Tibial nerve (tissue), 4 donors: Measurements from ENCODE around the gene ADAT2. TPM values are rescaled to one million over a fixed set of nuclear protein-coding genes. Genes with fewer than 3 reads are reported as not detected.

Source experiments
- DNase-seq, 2 donors: peaks; one replicate each; pipeline ENCODE4 v3.0.0-alpha.2; 2019; ENCODE audit warnings: low spot score in 2 of 2
- H3K27ac ChIP-seq, 4 donors: fragments of 200-600 bp; sonication (generic) in 3 of 4; one replicate each; pipeline ENCODE4 v1.5.1; 2017 to 2019; ENCODE audit warnings: mild to moderate bottlenecking in 1 of 4
- H3K27me3 ChIP-seq, 2 donors: fragments of 200-600 bp; sonication (generic) in 1 of 2; one replicate each; pipeline versions ENCODE4 v1.5.1 to v1.6.0; 2017 to 2019
- H3K36me3 ChIP-seq, 3 donors: fragments of 200-600 bp; sonication (generic); one replicate each; pipeline ENCODE4 v1.5.1; 2018 to 2019
- H3K4me1 ChIP-seq, 4 donors: fragments of 200-600 bp; sonication (generic) in 3 of 4; one replicate each; pipeline ENCODE4 v1.5.1; 2017 to 2019
- H3K4me3 ChIP-seq, 4 donors: fragments of 200-600 bp; sonication (generic) in 3 of 4; one replicate each; pipeline ENCODE4 v1.5.1; 2017 to 2019; ENCODE audit warnings: mild to moderate bottlenecking in 1 of 4, moderate library complexity in 1 of 4
- H3K9me3 ChIP-seq, 4 donors: fragments of 200-600 bp; sonication (generic) in 3 of 4; one replicate each; pipeline ENCODE4 v1.5.1; 2017 to 2019
- CTCF ChIP-seq, 5 experiments: fragments of 200-600 bp in 3 of 5; fragments of 450-650 bp in 2 of 5; sonication (generic) in 3 of 5; IDR thresholded peaks; one replicate each; pipeline ENCODE4 v1.5.1; 2016 to 2019; ENCODE audit warnings: antibody characterized with exemption in 5 of 5, mild to moderate bottlenecking in 3 of 5, moderate library complexity in 2 of 5
- EP300 ChIP-seq, 2 donors: sonication (generic); formaldehyde crosslinking; IDR thresholded peaks; one replicate each; pipeline ENCODE4 v1.6.1; 2017; ENCODE audit warnings: antibody characterized with exemption in 2 of 2, mild to moderate bottlenecking in 1 of 2
- POLR2A ChIP-seq, 2 donors: fragments of 450-650 bp; IDR thresholded peaks; one replicate each; pipeline ENCODE4 v1.6.1; 2017; ENCODE audit warnings: antibody characterized with exemption in 2 of 2, mild to moderate bottlenecking in 2 of 2, moderate library complexity in 2 of 2
- WGBS, 2 donors: methylation state at CpG; one replicate each; pipeline ENCODE4 v1.1.5; 2018; 5-methylcytosine and 5-hydroxymethylcytosine counted together
- total RNA-seq, 4 donors: library from RNA; depleted of rRNA; stranded (reverse); fragments of >200 nt; gene quantifications; one replicate each; pipeline ENCODE4 v1.1.0, GENCODE V29; 2016

ADAT2 gene
- total RNA-seq, 4 donors from 2014 or later: 4.1 to 12.0 (median 6.9) TPM

GRCh38 chr6:143486752-143487151 is 36.3 kb upstream of the ADAT2 start:
- 85 to 91% methylated on average over 3 of the region's 3 CpGs for WGBS, 2 donors
- DNase-seq: no peak
- no peaks in the 10 kb centered on the region for H3K36me3 ChIP-seq

GRCh38 chr6:143485967-143486366 is 35.5 kb upstream of the ADAT2 start:
- no peak for DNase-seq
- H3K27ac ChIP-seq: no peak overlapping the region
- no peaks in the 10 kb centered on the region for H3K4me1 ChIP-seq
- H3K9me3 ChIP-seq: no peaks in the 10 kb centered on the region
- no peak overlapping the region for H3K4me3 ChIP-seq
- H3K36me3 ChIP-seq: no peaks in the 10 kb centered on the region
- TF ChIP-seq EP300 (IDR thresholded peaks at IDR 0.05): no peak
- TF ChIP-seq CTCF (IDR thresholded peaks at IDR 0.05): no peak
- TF ChIP-seq POLR2A (IDR thresholded peaks at IDR 0.05): no peak
- WGBS, 2 donors: 88 to 89% methylated on average over 2 of the region's 2 CpGs
- H3K27me3 ChIP-seq: no peaks in the 10 kb centered on the region

More at GRCh38 chr6:143486752-143487151, 36.3 kb upstream of the ADAT2 start:
- H3K27me3 ChIP-seq: no peaks in the 10 kb centered on the region
- H3K4me1 ChIP-seq: no peaks in the 10 kb centered on the region
- no peaks in the 10 kb centered on the region for H3K9me3 ChIP-seq
- no peak for TF ChIP-seq CTCF (IDR thresholded peaks at IDR 0.05)
- TF ChIP-seq EP300 (IDR thresholded peaks at IDR 0.05): no peak
- TF ChIP-seq POLR2A (IDR thresholded peaks at IDR 0.05): no peak
- no peak overlapping the region for H3K27ac ChIP-seq
- no peak overlapping the region for H3K4me3 ChIP-seq

GRCh38 chr6:143482593-143482992 is 32.1 kb upstream of the ADAT2 start:
- TF ChIP-seq EP300 (IDR thresholded peaks at IDR 0.05) (no peak), CTCF (IDR thresholded peaks at IDR 0.05) (no peak), POLR2A (IDR thresholded peaks at IDR 0.05) (no peak)
- H3K4me1 ChIP-seq: no peaks in the 10 kb centered on the region

GRCh38 chr6:143478479-143479062 is 28.1 kb upstream of the ADAT2 start:
- WGBS, 2 donors: 93 to 94% methylated on average over 3 of the region's 3 CpGs
- Histone ChIP-seq H3K27me3 (no peaks in the 10 kb centered on the region), H3K27ac (no peak overlapping the region), H3K4me1 (no peaks in the 10 kb centered on the region), H3K9me3 (no peaks in the 10 kb centered on the region), H3K36me3 (peaks cover 0 to 54% (median 0%) of the 10 kb centered on the region in 3 donors), H3K4me3 (no peak overlapping the region)
- DNase-seq: no peak
- TF ChIP-seq EP300 (IDR thresholded peaks at IDR 0.05) (no peak), POLR2A (IDR thresholded peaks at IDR 0.05) (no peak), CTCF (IDR thresholded peaks at IDR 0.05) (no peak)

More at GRCh38 chr6:143482593-143482992, 32.1 kb upstream of the ADAT2 start:
- H3K27ac ChIP-seq: no peak overlapping the region
- DNase-seq: no peak
- 93 to 96% methylated on average over 2 of the region's 2 CpGs for WGBS, 2 donors
- peaks cover 0 to 13% (median 0%) of the 10 kb centered on the region in 3 donors for H3K36me3 ChIP-seq
- no peaks in the 10 kb centered on the region for H3K9me3 ChIP-seq
- H3K4me3 ChIP-seq: no peak overlapping the region
- no peaks in the 10 kb centered on the region for H3K27me3 ChIP-seq

GRCh38 chr6:143476545-143476944 is 26.1 kb upstream of the ADAT2 start:
- DNase-seq: no peak
- no peaks in the 10 kb centered on the region for H3K4me1 ChIP-seq
- H3K4me3 ChIP-seq: no peak overlapping the region
- H3K27me3 ChIP-seq: no peaks in the 10 kb centered on the region
- TF ChIP-seq EP300 (IDR thresholded peaks at IDR 0.05) (no peak), POLR2A (IDR thresholded peaks at IDR 0.05) (no peak), CTCF (IDR thresholded peaks at IDR 0.05) (no peak)
- 87 to 95% methylated on average over 1 of the region's 1 CpG for WGBS, 2 donors
- H3K27ac ChIP-seq: no peak overlapping the region
- H3K36me3 ChIP-seq: peaks cover 0 to 74% (median 0%) of the 10 kb centered on the region in 3 donors
- no peaks in the 10 kb centered on the region for H3K9me3 ChIP-seq
